Large intestine (tissue), 3 donors: ENCODE results near the gene FKBP10. TPM values are rescaled to one million over a fixed set of nuclear protein-coding genes. Genes with fewer than 3 reads are reported as not detected.
"Not testable (repeated sequence)": the region's sequence is repeated elsewhere in the genome, so short reads cannot be mapped to it uniquely, and the experiment has no call there.

ENCODE experiments used
- DNase-seq, 2 donors: peaks; one replicate each; pipeline versions ENCODE4 v3.0.0 to v3.0.0-alpha.2; 2013
- H3K27ac ChIP-seq: one replicate; pipeline ENCODE4 v1.5.1; 2013; ENCODE audit warnings: low read length
- H3K27me3 ChIP-seq: 2 replicates; pipeline ENCODE4 v1.6.1; 2013; ENCODE audit warnings: low read length; ENCODE audit not compliant: control insufficient read depth, insufficient read depth
- H3K36me3 ChIP-seq: 2 replicates; pipeline ENCODE4 v1.6.1; 2013; ENCODE audit warnings: low read length; ENCODE audit not compliant: control insufficient read depth, insufficient read depth
- H3K4me1 ChIP-seq: one replicate; pipeline ENCODE4 v1.6.1; 2013; ENCODE audit warnings: low read length; ENCODE audit not compliant: control insufficient read depth, insufficient read depth
- H3K4me3 ChIP-seq: one replicate; pipeline ENCODE4 v1.5.1; 2013; ENCODE audit warnings: low read length
- H3K9me3 ChIP-seq: one replicate; pipeline ENCODE4 v1.6.1; 2013; ENCODE audit warnings: mild to moderate bottlenecking, low read depth, low read length, moderate library complexity; ENCODE audit not compliant: control insufficient read depth
- WGBS: methylation state at CpG from one replicate; pipeline ENCODE4 v1.1.5; 2013; ENCODE audit warnings: low lambda C conversion rate; ENCODE audit not compliant: insufficient coverage; 5-methylcytosine and 5-hydroxymethylcytosine counted together
- polyA plus RNA-seq: library from polyadenylated mRNA; unstranded; fragments of 120-200 nt; gene quantifications from one replicate; pipeline ENCODE4 v1.2.1, GENCODE V29; 2013

Gene FKBP10
- polyA plus RNA-seq, 1 donor: 43.2 TPM

DNA sequence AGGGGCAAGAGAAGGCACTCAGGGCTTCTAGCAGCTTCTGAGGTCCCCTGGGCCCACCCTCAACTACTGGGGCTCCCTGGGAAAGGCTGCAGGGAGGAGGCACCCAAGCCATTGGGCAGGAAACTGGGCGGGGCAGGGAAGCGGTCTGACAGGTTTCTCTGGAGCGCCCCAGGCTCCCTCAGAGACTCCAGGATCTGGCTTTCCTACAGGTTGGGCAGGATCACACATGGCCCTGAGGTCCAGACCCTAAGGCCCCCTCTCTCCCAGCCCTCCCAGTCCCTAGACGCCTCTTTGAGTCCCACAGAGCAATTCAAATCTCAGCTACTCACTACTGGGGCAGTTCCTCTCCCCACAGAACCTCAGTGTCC is 40.6 kb upstream of the FKBP10 start:
- Histone ChIP-seq H3K27ac (peak overlapping the region; percentile 95), H3K36me3 (peaks cover 76% of the 10 kb centered on the region), H3K4me3 (no peak overlapping the region), H3K27me3 (no peaks in the 10 kb centered on the region), H3K9me3 (peaks cover 4% of the 10 kb centered on the region), H3K4me1 (peaks cover 57% of the 10 kb centered on the region)
- peak; percentile 85 to 92 for DNase-seq
- no CpG with 5 or more reads among the region's 4 CpGs for WGBS

DNA sequence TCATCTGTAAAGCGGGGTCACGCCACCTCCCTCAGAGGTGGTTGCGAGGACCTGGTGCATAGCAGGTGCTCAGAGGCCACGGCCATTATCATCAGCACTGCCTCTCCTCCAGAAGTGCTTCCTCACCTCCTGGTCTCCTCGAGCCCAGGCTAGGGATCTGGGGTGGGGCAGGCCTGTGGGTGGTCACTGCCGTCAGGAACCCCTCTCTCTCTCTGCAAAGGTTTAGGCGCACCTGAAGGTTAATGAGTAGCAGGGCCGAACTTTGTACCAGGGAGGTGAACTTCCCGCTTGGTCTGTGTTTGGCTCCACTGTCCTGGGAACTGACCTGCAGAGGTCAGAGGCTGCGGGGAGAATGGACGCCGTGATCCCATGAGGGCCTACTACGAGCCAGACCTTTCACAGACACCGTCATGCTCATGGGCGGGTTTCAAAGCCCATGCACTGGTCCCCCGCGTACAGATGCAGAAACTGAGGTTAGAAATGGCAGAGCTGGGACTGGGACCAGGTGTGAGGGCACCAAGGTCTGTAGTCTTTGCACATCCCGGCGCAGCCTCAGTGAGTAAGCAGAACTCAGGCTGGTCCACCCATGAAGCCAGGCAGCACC is 40.1 kb upstream of the FKBP10 start:
- H3K4me1 ChIP-seq: peaks cover 62% of the 10 kb centered on the region
- no CpG with 5 or more reads among the region's 19 CpGs for WGBS
- peaks cover 76% of the 10 kb centered on the region for H3K36me3 ChIP-seq
- peaks cover 4% of the 10 kb centered on the region for H3K9me3 ChIP-seq
- peak overlapping the region; percentile 10 for H3K4me3 ChIP-seq
- no peaks in the 10 kb centered on the region for H3K27me3 ChIP-seq
- H3K27ac ChIP-seq: peak overlapping the region; percentile 95
- peak; percentile 50 to 86 for DNase-seq

DNA sequence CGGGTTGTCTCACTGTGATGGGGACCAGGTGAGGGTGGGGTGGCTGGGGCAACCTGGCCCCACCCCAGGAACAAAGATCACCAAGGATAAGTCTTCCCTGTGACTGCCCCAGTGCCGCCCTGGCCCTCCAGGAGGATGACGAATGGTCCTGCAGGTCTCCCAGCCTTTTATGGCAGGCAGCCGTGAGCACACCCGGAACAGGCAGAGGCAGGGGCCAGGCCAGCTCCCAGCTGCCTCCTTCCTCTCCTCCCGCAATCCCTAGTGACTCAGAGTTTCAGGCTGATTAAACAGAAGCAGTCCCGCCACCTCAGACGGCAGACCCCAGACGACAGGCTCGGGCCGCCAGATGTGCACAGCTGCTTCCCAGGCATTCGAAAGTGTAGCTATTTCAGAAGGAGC is 39.6 kb upstream of the FKBP10 start:
- WGBS: no CpG with 5 or more reads among the region's 12 CpGs
- peak overlapping the region; percentile 10 for H3K4me3 ChIP-seq

DNA sequence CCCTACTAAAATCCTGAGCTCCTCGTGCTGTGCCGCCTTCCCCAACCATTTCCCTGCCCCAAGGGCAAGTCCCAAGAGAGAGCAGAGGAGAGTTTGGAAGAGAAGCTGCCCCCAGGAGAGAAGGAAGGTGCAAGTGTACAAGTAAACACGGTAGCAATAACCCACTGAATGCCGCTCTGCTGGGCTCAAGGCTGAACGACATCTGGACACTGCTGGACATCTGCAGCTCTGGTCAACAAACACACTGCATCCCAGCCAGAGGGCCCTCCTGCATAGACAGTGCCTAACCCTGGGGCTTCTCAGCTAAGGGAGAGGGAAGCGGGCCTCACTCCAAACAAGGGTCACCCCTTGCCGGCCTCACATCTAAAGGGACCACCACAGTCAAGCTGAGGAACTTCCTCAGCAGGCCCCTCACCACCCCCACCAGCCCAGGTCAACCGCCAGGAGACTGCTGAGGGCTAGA is 39.0 kb upstream of the FKBP10 start:
- Histone ChIP-seq H3K4me1 (peaks cover 69% of the 10 kb centered on the region), H3K27me3 (no peaks in the 10 kb centered on the region), H3K4me3 (no peak overlapping the region), H3K27ac (peak overlapping the region; percentile 95), H3K9me3 (peaks cover 2% of the 10 kb centered on the region), H3K36me3 (peaks cover 71% of the 10 kb centered on the region)
- peak in 1 of 2 donors; percentile 39 for DNase-seq
- WGBS: no CpG with 5 or more reads among the region's 8 CpGs

More for the DNA sequence above, 39.6 kb upstream of the FKBP10 start:
- DNase-seq: peak; percentile 97 to 99
- Histone ChIP-seq H3K27me3 (no peaks in the 10 kb centered on the region), H3K36me3 (peaks cover 76% of the 10 kb centered on the region), H3K9me3 (peaks cover 4% of the 10 kb centered on the region), H3K27ac (peak overlapping the region; percentile 95), H3K4me1 (peaks cover 67% of the 10 kb centered on the region)

DNA sequence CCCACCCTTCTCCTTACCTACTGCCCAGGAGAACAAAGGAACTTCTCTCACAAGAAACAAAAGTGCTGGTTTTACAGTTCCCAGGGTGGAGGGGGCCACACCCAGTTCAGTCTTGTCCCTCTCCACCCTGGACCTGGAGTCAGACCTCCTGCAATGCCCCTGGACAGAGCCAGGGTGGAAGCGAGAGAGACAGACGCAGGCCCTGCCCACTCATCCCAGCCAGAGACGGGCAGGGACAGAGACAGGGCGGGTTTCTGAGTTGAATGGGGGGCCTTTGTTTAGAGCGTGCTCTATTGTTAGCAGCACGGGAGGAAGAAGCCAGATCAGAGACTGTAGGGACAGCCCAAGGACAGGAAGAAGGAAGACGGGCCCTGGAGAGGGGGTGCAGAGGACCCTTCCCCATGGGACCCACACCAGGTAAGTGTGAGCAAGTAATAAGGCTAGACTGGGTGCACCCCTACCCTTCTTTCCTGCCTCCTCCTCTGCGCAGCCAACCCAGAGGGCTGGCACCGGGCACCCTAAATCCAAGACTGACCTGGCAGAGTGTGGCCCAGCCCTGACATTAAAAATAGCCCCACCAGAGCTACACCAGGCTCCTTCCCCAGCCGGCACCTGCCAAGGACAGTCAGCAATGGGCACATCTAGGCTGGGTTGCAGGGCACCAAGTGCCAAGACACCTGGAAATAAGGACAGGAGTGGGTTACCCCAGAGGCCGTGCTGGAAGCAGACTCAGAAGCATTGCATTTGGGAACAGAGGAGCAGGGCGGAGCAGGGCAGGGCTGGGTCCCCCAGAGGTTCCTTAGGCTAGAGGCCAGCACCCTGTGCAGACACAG is 37.2 kb upstream of the FKBP10 start:
- Histone ChIP-seq H3K9me3 (no peaks in the 10 kb centered on the region), H3K27me3 (no peaks in the 10 kb centered on the region), H3K4me3 (no peak overlapping the region), H3K27ac (peak overlapping the region; percentile 95), H3K4me1 (peaks cover 69% of the 10 kb centered on the region), H3K36me3 (peaks cover 56% of the 10 kb centered on the region)
- peak in 1 of 2 donors; percentile 52 for DNase-seq
- no CpG with 5 or more reads among the region's 12 CpGs for WGBS

DNA sequence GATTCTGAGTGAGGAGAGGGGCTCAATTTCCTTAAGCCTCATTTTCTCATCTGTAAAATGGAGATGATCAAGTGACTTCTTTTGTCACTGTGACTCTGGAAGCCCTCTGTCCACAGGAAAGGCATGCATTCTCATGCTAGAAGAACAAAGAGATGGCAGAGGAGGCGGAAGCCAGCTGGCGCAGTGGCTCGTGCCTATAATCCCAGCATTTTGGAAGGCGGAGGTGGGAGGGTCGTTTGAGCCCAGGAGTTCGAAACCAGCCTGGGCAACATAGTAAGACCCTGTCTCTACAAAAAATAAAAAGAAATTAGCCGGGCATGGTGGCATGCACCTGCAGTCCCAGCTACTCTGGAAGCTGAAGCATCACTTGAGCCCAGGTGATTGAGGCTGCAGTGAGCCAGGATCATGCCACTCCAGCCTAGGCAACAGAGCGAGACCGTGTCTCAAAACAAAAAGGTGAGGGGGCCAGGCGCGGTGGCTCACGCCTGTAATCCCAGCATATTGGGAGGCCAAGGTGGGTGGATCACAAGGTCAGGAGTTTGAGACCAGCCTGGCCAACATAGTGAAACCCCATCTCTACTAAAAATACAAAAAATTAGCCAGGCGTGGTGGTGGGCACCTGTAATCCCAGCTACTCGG is 36.4 kb upstream of the FKBP10 start:
- not testable (repeated sequence) for H3K9me3 ChIP-seq, H3K27me3 ChIP-seq, H3K4me3 ChIP-seq, DNase-seq
- peak overlapping the region; percentile 95 for H3K27ac ChIP-seq
- no CpG with 5 or more reads among the region's 14 CpGs for WGBS
- H3K36me3 ChIP-seq: peaks cover 52% of the 10 kb centered on the region
- H3K4me1 ChIP-seq: peaks cover 68% of the 10 kb centered on the region

DNA sequence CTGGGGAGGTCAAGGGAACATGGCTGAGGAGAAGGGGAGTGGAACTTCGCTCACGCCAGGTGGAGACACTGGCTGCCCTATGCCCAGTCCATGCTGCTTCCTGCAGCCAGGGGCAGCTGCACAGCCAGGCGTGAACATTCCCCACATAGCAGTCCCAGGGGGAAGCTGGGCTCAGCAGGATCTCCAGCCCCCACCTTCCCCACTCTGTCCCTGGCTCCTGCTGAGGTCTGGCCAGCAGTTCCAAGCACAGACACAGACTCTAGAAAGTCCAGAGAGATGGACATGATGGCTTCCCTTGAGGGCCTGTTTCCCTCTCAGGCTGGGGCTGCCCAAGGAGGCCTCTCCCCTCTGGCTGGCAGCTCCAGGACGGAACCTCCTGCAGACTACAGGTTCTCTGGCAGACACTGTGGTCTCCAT is 35.6 kb upstream of the FKBP10 start:
- WGBS: no CpG with 5 or more reads among the region's 4 CpGs
- Histone ChIP-seq H3K4me1 (peaks cover 68% of the 10 kb centered on the region), H3K36me3 (peaks cover 51% of the 10 kb centered on the region), H3K27ac (peak overlapping the region; percentile 86), H3K4me3 (no peak overlapping the region), H3K27me3 (no peaks in the 10 kb centered on the region), H3K9me3 (no peaks in the 10 kb centered on the region)
- no peak for DNase-seq

DNA sequence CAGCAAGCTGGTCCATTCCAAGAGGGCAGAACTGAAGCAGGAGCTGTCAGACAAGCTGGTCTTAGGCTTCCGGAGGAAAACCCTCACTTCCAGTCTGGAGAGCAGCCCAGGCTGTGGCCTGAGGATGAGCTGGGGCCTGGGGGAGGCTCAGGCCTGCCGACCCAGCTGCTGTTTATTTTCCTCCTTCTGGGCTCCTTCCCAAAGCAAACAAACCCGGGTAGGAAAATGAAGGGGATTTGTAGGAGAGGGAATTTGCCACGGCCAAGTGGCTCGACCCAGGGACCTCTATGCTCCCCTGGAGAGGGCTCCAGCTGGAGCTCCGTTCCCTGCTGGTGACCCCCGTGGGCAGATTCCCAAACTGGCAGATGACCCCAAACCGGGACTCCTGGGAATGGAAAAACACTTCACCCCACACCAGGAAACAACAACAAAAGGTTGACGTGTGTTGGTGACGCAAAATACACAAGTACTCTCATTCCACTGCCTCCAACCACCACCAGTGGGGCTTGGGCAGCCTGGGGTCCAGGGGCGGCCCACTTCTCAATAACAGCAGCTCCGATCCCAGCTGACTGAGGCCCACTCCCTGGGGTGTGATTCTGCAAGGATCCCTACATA is 35.1 kb upstream of the FKBP10 start:
- peaks cover 51% of the 10 kb centered on the region for H3K36me3 ChIP-seq
- no peaks in the 10 kb centered on the region for H3K27me3 ChIP-seq
- WGBS: no CpG with 5 or more reads among the region's 12 CpGs
- peaks cover 68% of the 10 kb centered on the region for H3K4me1 ChIP-seq
- no peaks in the 10 kb centered on the region for H3K9me3 ChIP-seq
- H3K27ac ChIP-seq: peak overlapping the region; percentile 86
- H3K4me3 ChIP-seq: no peak overlapping the region
- peak; percentile 66 to 75 for DNase-seq

DNA sequence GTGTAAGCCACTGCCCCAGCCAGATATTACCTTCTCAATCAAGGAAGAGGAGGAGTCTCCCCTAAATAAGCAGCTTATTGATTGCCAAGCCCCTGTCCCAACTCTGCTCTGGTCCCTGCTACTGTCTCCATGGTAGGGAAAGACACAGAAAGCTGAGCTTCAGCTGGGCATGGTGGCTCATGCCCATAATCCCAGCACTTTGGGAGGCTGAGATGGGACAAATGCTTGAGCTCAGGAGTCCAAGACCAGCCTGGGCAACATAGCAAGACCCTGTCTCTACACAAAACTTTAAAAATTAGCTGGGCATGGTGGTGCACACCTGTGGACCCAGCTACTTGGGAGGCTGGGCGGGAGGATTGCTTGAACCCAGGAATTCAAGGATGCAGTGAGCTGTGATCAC is 32.9 kb upstream of the FKBP10 start:
- H3K27ac ChIP-seq: no peak overlapping the region
- no CpG with 5 or more reads among the region's 1 CpG for WGBS
- H3K27me3 ChIP-seq: no peaks in the 10 kb centered on the region
- no peaks in the 10 kb centered on the region for H3K9me3 ChIP-seq
- DNase-seq: no peak
- H3K4me1 ChIP-seq: peaks cover 61% of the 10 kb centered on the region
- peaks cover 46% of the 10 kb centered on the region for H3K36me3 ChIP-seq
- no peak overlapping the region for H3K4me3 ChIP-seq
